Tibial nerve (tissue), 3 donors: ENCODE data around the gene FIGNL1.

Experiments used
- CTCF ChIP-seq, 5 experiments: fragments of 200-600 bp in 3 of 5; fragments of 450-650 bp in 2 of 5; sonication (generic) in 3 of 5; IDR thresholded peaks; one replicate each; pipeline ENCODE4 v1.5.1; 2016 to 2019; ENCODE audit warnings: antibody characterized with exemption in 5 of 5, mild to moderate bottlenecking in 3 of 5, moderate library complexity in 2 of 5
- POLR2A ChIP-seq, 2 donors: fragments of 450-650 bp; IDR thresholded peaks; one replicate each; pipeline ENCODE4 v1.6.1; 2017; ENCODE audit warnings: antibody characterized with exemption in 2 of 2, mild to moderate bottlenecking in 2 of 2, moderate library complexity in 2 of 2

GRCh38 chr7:50397971-50398324, 52.2 kb downstream of the FIGNL1 start:
- no peak for TF ChIP-seq CTCF (IDR thresholded peaks at IDR 0.05)
- TF ChIP-seq POLR2A (IDR thresholded peaks at IDR 0.05) = no peak
